NCI-H146 (cell line): Measurements from ENCODE around the gene NUP85.
"Not testable (repeated sequence)": the region's sequence is repeated elsewhere in the genome, so short reads cannot be mapped to it uniquely, and the experiment has no call there.

Experiments used
- DNase-seq: peaks from one replicate; lab custom pipeline; 2025; lab: John Stamatoyannopoulos, UW

The NUP85 gene

GRCh38 chr17:75241502-75241901 is 36.0 kb downstream of the NUP85 start:
- DNase-seq: no peak

DNA sequence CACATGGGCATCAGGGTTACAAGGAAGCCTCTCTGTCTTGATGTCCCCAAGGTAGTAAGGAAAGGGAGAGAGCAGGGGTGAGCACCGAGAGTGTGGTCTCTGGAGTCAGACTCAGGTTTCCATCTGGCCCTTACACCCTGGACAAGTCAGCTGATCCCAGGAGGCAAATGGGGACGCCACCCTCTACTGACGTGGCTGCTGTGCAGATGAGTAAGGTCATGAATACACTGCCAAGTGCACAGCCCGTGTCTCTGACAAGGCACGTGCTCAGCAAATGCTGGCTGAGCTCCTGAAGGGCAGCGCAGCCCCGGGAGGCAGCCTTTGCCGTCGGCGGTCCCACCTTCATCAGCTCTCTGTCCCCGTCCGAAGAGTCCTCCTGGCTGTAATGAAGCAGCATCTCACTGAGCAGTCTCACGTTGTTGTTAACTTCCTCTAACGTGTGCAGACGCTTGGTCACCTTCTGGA is 36.5 kb downstream of the NUP85 start:
- no peak for DNase-seq

GRCh38 chr17:75242461-75243042 is 37.1 kb downstream of the NUP85 start:
- DNase-seq: no peak

- DNase-seq: no peak
These were observed 38.8 kb downstream of the NUP85 start for GRCh38 chr17:75244133-75244866.

DNA sequence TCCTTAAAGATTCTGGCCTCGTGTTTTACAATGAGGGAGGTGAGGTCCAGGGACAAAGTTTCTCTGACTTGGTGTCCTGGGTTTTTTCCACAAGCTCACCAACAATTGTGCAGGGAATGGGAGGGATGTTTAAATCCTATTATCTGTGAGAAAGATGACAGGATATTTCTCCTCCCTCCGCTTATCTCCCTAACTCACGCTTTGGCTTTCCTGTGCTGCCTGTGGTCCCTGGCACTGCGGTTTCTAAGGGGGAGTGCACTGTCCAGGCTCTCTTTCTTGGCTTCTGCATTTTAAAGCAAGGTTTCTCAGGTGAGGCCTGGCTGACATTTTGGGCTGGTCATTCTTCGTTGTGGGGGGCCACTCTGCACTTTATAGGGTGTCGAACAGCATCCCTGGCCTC is 39.5 kb downstream of the NUP85 start:
- DNase-seq: no peak

DNA sequence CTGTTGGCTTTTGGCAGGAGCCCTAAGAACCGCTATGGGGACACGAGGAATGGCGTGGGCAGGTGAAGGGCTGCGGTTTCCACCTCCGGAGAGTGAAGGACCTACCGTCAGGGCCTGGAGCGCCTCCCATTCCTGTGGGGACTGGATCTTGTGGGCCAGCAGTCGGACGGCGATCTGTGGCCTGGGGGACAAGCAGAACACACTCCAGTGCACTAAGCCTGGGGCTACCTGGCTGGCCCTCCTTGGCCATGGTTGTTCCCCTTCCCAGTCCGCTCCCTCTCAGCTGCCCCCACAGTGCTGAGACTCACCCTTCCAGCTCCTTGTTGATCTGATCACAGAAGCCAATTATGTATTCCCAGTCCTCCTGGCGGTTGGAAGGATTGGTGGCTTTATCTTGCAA is 40.9 kb downstream of the NUP85 start:
- DNase-seq: no peak

DNA sequence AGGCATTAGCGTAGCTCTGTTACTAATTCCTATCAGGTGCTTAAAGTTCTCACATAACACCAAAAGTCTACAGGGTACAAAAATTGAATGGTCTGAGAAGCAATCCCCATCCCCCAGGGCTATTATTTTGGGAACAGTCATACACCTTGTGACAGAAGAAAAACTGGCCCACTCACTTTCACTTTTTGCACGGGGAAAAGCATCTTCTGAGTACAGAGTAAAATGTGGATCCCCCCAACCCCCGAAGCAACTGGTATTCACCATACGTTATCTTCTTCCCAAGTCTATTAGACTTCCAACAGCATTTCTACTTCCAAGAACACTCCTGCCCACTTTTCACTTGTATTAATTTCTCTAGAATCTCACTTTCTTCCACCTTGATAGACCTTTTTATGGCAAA is 44.1 kb downstream of the NUP85 start:
- no peak for DNase-seq

GRCh38 chr17:75250009-75250471 is 44.6 kb downstream of the NUP85 start:
- DNase-seq: no peak

DNA sequence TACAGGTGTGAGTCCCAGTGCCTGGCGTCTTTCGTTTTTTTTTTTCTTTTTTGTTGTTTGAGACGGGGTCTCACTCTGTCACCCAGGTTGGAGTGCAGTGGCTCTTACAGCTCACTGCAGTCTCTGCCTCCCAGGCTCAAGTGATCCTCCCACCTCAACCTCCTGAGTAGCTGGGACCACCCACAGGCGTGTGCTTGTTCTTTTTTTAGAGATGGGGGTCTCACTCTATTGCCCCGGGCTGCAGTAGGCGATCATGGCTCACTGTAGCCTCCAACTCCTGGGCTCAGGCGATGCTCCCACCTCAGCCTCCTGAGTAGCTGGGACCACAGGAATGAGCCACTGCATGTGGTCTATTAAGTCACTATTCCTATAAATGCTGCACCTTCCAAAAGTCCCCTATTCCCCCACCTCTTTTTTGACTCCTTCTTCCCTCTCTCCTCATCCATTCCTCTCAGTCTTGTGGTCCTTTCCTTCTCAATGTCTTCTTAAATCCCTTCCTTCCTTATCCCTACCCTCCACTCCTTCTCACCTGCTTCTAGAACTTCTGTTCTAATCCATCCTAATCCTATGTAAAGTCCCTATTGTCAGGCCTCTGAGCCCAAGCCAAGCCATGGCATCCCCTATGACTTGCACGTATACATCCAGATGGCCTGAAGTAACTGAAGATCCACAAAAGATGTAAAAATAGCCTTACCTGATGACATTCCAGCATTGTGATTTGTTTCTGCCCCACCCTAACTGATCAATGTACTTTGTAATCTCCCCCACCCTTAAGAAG is 46.7 kb downstream of the NUP85 start:
- no peak for DNase-seq

DNA sequence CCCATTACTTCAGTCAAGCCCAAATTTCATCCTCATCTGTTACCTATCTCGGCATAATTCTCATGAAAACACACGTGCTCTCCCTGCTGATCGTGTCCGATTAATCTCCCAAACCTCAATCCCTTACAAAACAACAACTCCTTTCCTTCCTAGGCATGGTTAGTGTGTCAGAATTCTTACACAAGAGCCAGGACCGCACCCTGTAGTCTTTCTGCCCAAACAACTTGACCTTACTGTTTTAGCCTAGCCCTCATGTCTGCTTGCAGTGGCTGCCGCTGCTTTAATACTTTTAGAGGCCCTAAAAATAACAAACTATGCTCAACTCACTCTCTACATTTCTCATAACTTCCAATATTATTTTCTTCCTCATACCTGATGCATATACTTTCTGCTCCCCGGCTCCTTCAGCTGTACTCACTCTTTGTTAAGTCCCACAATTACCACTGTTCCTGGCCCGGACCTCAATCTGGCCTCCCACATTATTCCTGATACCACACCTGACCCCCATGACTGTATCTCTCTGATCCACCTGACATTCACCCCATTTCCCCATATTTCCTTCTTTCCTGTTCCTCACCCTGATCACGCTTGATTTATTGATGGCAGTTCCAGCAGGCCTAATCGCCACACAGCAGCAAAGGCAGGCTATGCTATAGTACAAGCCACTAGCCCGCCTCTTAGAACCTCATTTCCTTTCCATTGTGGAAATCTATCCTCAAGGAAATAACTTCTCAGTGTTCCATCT is 50.6 kb downstream of the NUP85 start:
- DNase-seq: not testable (repeated sequence)

GRCh38 chr17:75257228-75257627 is 51.7 kb downstream of the NUP85 start:
- not testable (repeated sequence) for DNase-seq

DNA sequence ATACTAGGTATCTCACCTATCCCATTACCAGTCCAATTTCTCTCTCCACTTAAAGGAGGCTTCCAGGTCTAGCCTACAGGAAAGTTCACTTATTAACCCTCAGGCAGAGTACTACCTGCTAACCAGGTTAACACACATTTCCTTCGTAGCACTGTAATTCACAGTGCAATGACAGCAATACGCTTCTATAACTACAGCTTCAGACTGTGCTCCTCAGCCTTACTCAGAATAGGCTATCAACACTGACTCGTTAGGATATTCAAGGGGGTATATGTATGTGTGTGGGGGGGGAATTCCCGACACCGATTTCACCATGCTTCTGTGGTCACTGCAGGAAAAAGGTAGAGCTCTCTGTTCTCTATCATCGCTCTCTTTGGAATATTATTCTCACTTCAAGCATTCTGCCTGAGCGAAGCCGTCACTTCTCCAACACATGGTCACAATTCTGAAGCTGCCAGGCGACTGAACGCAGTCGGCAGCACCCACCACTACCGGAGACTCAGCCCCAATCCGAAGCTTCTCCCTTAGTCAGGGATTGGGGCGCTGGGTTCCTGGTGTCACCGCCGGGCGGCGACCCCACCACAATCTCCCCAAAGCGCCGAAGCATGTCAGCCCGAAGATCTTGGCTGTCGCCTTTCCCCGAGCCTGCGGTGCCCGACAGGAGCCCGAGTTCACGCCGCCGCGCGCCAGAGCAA is 55.3 kb downstream of the NUP85 start:
- DNase-seq: no peak

DNA sequence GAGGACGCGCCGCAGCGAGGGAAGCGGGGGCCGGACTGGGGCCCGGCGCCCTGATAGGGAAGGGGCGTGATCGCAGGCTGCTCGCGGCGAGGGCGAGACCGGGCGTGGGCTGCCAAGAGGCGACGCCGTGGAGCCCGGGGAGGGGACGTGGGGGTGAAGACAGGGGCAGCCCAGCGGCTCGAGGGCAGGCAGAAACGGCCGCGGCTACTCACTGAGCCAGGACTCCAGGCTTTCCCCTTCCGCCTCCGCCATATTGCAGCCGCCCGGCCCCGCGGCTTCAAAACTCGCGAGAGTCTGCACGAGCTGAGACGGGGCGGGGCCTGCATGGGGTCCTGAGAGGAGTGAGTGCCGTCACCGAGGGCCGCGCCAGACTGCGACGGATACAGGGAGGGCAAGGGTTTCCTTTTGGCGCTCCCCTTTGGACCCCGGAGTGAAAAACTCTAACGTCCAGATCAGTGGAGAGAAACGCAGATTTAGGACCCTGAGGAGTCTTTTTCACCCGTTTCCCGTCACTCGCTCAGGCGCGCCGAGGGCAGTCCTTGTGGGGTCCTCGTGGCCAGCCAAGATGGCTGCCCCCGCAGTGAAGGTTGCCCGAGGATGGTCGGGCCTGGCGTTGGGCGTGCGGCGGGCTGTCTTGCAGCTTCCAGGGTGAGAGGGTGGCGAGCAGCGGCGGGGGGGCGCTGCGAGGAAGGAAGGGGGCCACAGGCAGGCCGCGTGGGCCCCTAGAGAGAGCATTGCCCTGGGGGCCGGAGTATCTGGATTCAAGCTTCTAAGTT is 56.0 kb downstream of the NUP85 start, which contains the start of the genes GGA3 and MRPS7:
TSS of gene GGA3 (minus strand) at position 271 of the 776 bp plus-strand sequence. CDS start at position 252, 19 bp downstream.
TSS of gene MRPS7 (plus strand) at position 544 of the 776 bp plus-strand sequence. CDS start at position 566, 22 bp downstream.
- DNase-seq: peak; percentile 94

- DNase-seq: peak; percentile 50
These were observed 56.7 kb downstream of the NUP85 start for GRCh38 chr17:75262112-75262606.

GRCh38 chr17:75263055-75263454 is 57.6 kb downstream of the NUP85 start:
- DNase-seq: no peak

DNA sequence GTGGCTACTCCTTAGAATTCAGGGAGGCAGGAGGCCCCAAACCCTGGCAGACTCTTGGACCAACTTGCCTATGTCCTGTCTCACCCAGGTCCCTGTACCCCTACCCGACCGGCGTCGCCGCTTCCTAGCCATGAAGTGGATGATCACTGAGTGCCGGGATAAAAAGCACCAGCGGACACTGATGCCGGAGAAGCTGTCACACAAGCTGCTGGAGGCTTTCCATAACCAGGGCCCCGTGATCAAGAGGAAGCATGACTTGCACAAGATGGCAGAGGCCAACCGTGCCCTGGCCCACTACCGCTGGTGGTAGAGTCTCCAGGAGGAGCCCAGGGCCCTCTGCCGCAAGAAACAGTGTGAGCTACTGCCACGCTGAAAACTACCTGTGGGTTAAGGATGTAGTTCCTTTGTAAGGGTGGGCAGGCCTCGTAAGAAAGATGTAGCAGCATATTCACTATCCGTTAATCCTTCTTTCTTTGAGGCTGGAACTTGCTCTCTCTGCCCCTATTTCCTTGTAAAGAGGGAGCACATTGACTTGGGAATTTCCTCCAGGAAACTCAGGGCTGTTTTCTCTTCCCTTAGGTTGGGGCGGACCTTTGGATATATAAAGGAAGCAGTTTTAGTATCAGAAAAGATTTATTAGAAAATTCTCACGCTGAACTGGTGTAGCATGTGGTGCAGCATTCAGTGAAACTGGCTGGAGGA is 60.3 kb downstream of the NUP85 start:
- DNase-seq: no peak

- no peak for DNase-seq
These were observed 61.1 kb downstream of the NUP85 start for GRCh38 chr17:75266316-75267152.

DNA sequence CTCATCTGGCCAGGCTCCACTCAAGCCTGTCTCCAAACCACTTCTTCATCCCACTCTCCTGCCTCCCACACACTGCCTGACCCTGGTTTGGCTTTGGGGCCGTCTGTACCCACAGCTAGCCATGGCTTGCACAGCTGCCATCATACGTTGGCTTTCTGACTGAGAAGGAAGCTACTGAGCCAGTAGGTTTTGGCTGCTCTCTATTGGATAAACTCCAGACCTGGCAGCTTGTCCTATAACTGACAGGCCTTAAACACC is 61.6 kb downstream of the NUP85 start:
- DNase-seq: no peak
